Endodermal cell (in vitro differentiated cells): ENCODE data around the gene FAM9A. TPM values are rescaled to one million over a fixed set of nuclear protein-coding genes. Genes with fewer than 3 reads are reported as not detected.

Experiments
- DNase-seq: peaks from one replicate; pipeline ENCODE4 v3.0.0-alpha.2; 2017
- H3K27ac ChIP-seq: 2 replicates; pipeline ENCODE4 v1.5.1; 2013; ENCODE audit warnings: mild to moderate bottlenecking, low read depth, low read length, moderate library complexity
- H3K27me3 ChIP-seq: 2 replicates; pipeline ENCODE4 v1.6.1; 2013; ENCODE audit warnings: mild to moderate bottlenecking, low read length, moderate library complexity; ENCODE audit not compliant: insufficient read depth, control insufficient read depth, poor library complexity, severe bottlenecking
- H3K36me3 ChIP-seq: 2 replicates; pipeline ENCODE4 v1.7.0; 2013; ENCODE audit warnings: mild to moderate bottlenecking, low read length, moderate library complexity; ENCODE audit not compliant: control insufficient read depth, insufficient read depth
- H3K4me1 ChIP-seq: one replicate; pipeline ENCODE4 v1.7.0; 2013; ENCODE audit warnings: low read length; ENCODE audit not compliant: control insufficient read depth, insufficient read depth
- H3K4me3 ChIP-seq: 2 replicates; pipeline ENCODE4 v1.5.1; 2013; ENCODE audit warnings: mild to moderate bottlenecking, low read length, moderate library complexity
- H3K9ac ChIP-seq: 2 replicates; pipeline ENCODE4 v1.6.1; 2013; ENCODE audit warnings: mild to moderate bottlenecking, low read length, moderate library complexity; ENCODE audit not compliant: poor library complexity, severe bottlenecking; ENCODE audit errors: extremely low read depth
- H3K9me3 ChIP-seq: 2 replicates; pipeline ENCODE4 v1.6.1; 2013; ENCODE audit warnings: mild to moderate bottlenecking, low read length, moderate library complexity; ENCODE audit not compliant: control insufficient read depth
- H3K27ac Mint-ChIP-seq: 2 replicates; pipeline ENCODE4 v1.8.0; 2020; ENCODE audit warnings: mixed read lengths
- H3K27me3 Mint-ChIP-seq: 2 replicates; pipeline ENCODE4 v1.8.0; 2021; ENCODE audit warnings: mild to moderate bottlenecking, mixed read lengths; ENCODE audit not compliant: insufficient read depth
- H3K36me3 Mint-ChIP-seq: 2 replicates; pipeline ENCODE4 v1.8.0; 2020; ENCODE audit warnings: low read depth, mixed read lengths
- H3K4me1 Mint-ChIP-seq: 2 replicates; pipeline ENCODE4 v1.8.0; 2020; ENCODE audit warnings: mixed read lengths
- H3K4me3 Mint-ChIP-seq: 2 replicates; pipeline ENCODE4 v1.8.0; 2020; ENCODE audit warnings: mild to moderate bottlenecking, moderate library complexity, mixed read lengths
- H3K9me3 Mint-ChIP-seq: 2 replicates; pipeline ENCODE4 v1.8.0; 2020; ENCODE audit warnings: mild to moderate bottlenecking, mixed read lengths
- CTCF ChIP-seq: fragments of 200-600 bp; sonication (generic); conservative IDR thresholded peaks from 2 replicates; pipeline ENCODE4 v1.5.0; 2021; ENCODE audit warnings: antibody characterized with exemption, mild to moderate bottlenecking
- WGBS, 2 experiments: methylation state at CpG; one replicate each; pipeline versions ENCODE4 v1.1.5 to v1.1.7; 2013; ENCODE audit warnings: missing lambda C conversion rate in 2 of 2, mixed read lengths in 1 of 2; ENCODE audit not compliant: insufficient coverage in 1 of 2, insufficient read length in 1 of 2; 5-methylcytosine and 5-hydroxymethylcytosine counted together
- total RNA-seq, 2 donors: library from RNA; stranded (reverse); fragmentation: NEBNext Ultra II Directional in 1 of 2; extraction: Animal tissue kit (Norgen Biotek cat#: 25700) in 1 of 2; gene quantifications; 2 replicates in 1 of 2; 3 replicates in 1 of 2; pipeline ENCODE4 v1.2.1, GENCODE V29; 2021

Gene FAM9A
- total RNA-seq, 2 donors from 2014 or later: not detected

- Mint-ChIP-seq H3K36me3 (no peaks in the 10 kb centered on the region), H3K27me3 (peaks cover 2% of the 10 kb centered on the region), H3K27ac (no peak overlapping the region), H3K4me3 (no peak overlapping the region), H3K4me1 (no peaks in the 10 kb centered on the region), H3K9me3 (peaks cover 22% of the 10 kb centered on the region)
- Histone ChIP-seq H3K4me3 (no peak overlapping the region), H3K36me3 (no peaks in the 10 kb centered on the region), H3K27me3 (no peaks in the 10 kb centered on the region), H3K9me3 (no peaks in the 10 kb centered on the region), H3K27ac (no peak overlapping the region), H3K9ac (no peak overlapping the region), H3K4me1 (no peaks in the 10 kb centered on the region)
- DNase-seq: no peak
- TF ChIP-seq CTCF: no peak
- 86 to 93% methylated on average over 1 to 2 of the region's 2 CpGs for WGBS, 2 experiments
These were observed 48.3 kb upstream of the FAM9A start for GRCh38 chrX:8849458-8849857.

- no peak overlapping the region for H3K4me3 ChIP-seq
- no peaks in the 10 kb centered on the region for H3K9me3 ChIP-seq
- Mint-ChIP-seq H3K4me3 (no peak overlapping the region), H3K27me3 (peaks cover 2% of the 10 kb centered on the region), H3K9me3 (peaks cover 22% of the 10 kb centered on the region), H3K27ac (no peak overlapping the region), H3K36me3 (no peaks in the 10 kb centered on the region), H3K4me1 (no peaks in the 10 kb centered on the region)
- no peak overlapping the region for H3K27ac ChIP-seq
- H3K9ac ChIP-seq: no peak overlapping the region
- no peak for TF ChIP-seq CTCF
- no peaks in the 10 kb centered on the region for H3K4me1 ChIP-seq
- WGBS, 2 experiments: 93 to 100% methylated on average over 1 of the region's 3 CpGs
- no peak for DNase-seq
- H3K27me3 ChIP-seq: no peaks in the 10 kb centered on the region
- H3K36me3 ChIP-seq: no peaks in the 10 kb centered on the region
These were observed 47.7 kb upstream of the FAM9A start for GRCh38 chrX:8848911-8849310.

GRCh38 chrX:8848441-8848840 is 47.3 kb upstream of the FAM9A start:
- no peaks in the 10 kb centered on the region for H3K27me3 ChIP-seq

More at GRCh38 chrX:8848441-8848840, 47.3 kb upstream of the FAM9A start:
- H3K4me3 ChIP-seq: no peak overlapping the region
- no peak for DNase-seq
- H3K9me3 ChIP-seq: no peaks in the 10 kb centered on the region
- H3K27me3 Mint-ChIP-seq: peaks cover 2% of the 10 kb centered on the region
- H3K4me3 Mint-ChIP-seq: no peak overlapping the region
- no peak for TF ChIP-seq CTCF
- no peak overlapping the region for H3K27ac ChIP-seq
- no peak overlapping the region for H3K27ac Mint-ChIP-seq
- H3K4me1 Mint-ChIP-seq: no peaks in the 10 kb centered on the region
- no peak overlapping the region for H3K9ac ChIP-seq
- peaks cover 22% of the 10 kb centered on the region for H3K9me3 Mint-ChIP-seq
- 90% methylated on average over 3 of the region's 3 CpGs; no CpG with 5 or more reads in 1 of the 2 experiments for WGBS, 2 experiments
- no peaks in the 10 kb centered on the region for H3K36me3 Mint-ChIP-seq
- no peaks in the 10 kb centered on the region for H3K36me3 ChIP-seq
- H3K4me1 ChIP-seq: no peaks in the 10 kb centered on the region
